GM21529 (cell line): ENCODE measurements around the gene TAOK1.
A peak's percentile ranks its signal among the peaks of the same experiment; 100 is the strongest.
"Not testable (repeated sequence)": the region's sequence is repeated elsewhere in the genome, so short reads cannot be mapped to it uniquely, and the experiment has no call there.

Source experiments
- ATAC-seq: cut with Tn5 transposase; IDR thresholded peaks from one replicate; pipeline ENCODE4 v1.9.1; 2021; ENCODE audit not compliant: unreplicated experiment

Gene TAOK1

DNA sequence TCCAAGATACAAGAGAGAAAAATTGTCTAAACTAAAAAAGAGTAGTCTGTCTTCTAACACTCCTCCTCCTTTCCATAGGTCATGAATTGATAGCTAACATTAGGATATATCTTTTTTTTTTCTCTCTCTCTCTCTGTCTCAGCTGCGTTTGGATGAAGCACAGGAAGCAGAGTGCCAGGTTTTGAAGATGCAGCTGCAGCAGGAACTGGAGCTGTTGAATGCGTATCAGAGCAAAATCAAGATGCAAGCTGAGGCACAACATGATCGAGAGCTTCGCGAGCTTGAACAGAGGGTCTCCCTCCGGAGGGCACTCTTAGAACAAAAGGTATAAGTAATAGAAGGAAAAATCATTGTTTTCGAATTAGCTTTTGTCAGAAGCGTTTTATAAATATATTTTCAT, 143.8 kb downstream of the TAOK1 start:
- ATAC-seq = no peak

DNA sequence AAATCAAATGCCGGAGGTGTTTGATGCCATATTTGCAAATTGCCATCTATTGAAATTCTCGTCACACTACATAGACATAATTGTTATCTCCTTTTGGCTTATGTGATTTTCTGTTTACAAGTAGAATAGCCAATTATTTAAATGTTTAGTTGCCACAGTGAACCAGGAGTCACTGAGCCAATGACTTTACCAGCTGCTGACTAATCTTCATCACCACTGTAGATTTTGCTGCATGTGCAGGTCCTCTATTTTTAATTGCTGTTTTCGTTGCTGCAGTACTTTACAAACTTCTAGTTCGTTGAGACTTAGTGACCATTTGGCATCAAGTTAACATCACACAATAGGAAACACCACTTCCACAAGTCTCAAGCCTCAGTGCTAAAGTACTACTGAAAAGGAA, 153.9 kb downstream of the TAOK1 start:
- ATAC-seq = no peak

DNA sequence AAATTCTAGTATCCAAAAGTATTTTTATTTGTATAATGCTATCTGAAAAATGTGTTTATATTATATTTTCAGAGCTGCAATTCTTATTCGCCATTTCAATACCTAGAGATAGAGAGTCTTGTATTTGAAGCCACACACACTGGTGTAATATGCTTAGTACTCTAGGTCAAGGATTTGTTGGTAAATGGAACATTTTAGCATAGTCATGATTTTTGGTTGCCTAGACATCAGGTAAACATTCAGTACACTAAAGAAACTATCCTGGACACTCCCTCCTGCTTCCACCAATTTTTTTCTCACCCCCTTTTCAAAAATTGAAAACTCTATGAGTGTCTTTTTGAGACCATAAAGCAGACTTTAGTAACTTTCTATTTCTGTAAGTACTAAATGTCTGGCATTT, 155.9 kb downstream of the TAOK1 start:
- ATAC-seq = no peak

DNA sequence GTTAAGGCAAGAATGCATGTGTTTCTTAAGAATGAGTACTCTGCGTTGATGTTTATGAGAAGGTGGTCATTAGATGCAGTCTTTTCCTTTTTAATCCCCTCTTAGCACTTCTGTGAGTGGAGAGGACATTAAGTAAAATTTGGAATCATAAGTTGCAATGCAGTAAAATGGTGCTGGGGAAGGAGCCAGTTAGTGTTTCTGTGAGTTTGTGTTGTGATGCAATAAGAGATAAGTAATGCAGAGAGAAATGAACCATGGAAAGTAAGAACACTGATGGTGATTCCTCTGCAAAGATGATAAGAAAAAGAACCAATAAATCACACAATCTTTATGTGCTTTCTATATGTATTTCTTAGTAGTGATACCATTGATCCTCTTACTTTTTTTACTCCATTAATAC, 156.7 kb downstream of the TAOK1 start:
- no peak for ATAC-seq

DNA sequence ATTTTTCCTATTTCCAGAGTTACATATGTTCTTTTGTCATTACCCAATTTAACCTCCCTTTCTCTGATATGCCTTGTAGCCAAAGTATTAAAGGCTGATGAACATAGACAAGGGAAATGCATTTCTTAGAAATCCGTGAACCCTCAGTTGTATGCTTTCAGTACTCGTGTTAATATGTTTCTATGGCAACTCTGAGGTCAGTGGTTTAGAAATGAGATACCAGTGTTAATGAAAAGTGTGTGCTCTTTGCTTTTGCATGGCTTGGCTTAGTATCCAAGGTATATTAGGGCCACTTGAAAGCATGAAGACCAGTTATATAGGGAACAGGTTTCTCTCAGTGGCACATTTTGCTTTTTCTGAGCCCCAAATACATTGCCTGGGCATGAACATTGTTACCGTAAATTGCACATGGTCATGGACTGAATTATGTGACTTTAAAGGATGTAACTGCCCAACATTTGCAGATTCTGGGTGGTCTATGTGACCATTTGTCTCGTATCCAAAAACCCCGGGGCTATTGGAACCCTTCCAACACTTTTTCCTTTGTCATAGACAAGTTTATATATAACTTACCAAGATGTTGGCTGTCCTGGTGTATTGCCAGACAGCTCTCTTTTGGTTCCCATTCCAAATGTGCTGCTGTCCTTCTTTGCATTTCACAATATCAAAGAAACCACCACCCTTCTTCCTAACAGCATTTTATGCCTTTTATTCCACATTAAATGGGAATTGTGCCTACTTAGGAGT, 159.2 kb downstream of the TAOK1 start:
- ATAC-seq = no peak

DNA sequence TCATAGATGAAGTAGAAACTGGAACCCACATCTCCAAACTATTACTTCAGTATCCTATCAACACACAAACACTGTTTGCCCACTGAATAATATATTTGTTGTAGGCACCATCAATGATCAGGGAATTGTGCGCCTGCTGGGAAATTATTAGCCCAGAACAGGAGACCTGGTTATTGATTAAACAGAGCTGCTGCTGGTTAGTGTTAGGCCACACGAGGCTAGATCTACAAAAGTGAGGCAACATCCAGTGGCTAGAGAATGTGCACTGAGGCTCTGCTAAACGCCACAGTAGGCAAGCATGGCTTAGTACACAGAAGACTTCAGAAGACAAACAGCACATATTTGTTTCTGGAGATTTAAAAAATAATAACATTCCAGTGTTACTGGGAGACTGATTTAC, 165.7 kb downstream of the TAOK1 start:
- no peak for ATAC-seq

DNA sequence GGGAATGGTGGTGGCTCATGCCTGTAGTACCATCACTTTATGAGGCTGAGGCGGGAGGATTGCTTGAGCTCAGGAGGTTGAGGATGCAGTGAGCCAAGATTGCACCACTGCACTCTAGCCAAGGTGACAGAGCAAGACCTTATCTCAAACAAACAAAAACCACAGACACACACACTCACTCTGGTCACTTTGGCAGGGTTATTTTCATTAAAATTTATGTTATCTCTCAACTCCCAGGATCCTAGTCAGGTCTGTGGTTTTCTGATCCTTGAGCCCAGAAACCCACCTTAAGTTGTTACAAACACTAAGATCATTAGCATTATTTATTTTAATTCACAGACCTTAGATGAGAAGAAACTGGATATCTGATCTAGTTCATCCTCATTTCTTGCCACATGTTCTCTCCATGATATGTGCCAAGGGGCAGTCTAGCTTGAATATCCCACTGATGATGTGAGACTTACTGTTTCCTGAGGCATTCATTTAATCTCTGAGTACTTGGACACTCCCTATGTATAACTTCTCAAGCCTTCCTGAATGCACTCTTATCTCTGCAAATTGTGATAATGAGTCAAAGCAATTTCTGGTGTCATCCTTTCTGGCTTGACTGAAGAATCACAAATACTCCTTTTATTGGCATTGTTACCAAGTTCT, 167.0 kb downstream of the TAOK1 start:
- ATAC-seq = no peak

DNA sequence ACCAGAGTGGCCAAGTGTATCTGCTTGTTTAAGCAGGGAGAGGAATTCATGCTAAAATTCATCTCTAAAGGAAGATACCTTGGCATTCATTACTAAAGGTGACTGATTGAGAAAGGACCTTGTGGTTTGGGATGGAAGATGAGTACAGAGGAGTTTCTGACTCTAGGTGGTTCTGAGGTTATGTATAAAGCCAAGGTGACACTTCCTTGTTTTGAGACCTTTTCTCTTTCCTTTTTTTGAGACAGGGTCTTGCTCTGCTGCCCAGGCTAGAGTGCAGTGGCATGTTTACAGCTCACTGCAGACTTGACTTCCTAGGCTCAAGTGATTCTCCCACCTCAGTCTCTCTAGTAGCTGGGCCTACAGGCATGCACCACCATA, 167.6 kb downstream of the TAOK1 start:
- no peak for ATAC-seq

DNA sequence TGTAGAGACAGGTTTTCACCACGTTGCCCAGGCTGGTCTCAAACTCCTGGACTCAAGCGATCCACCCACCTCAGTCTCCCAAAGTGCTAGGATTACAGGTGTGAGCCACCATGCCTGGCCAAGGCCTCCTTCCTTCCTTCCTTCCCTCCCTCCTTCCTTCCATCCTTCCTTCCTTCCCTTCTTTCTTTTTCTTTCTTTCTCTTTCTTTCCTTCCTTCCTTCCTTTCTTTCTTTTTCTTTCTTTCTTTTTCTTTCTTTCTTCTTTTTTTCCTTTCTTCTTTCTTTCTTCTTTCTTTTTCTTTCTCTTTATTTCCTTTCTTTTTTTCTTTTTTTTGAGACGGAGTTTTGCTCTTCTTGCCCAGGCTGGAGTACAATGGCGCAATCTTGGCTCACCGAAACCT, 168.0 kb downstream of the TAOK1 start:
- ATAC-seq = not testable (repeated sequence)

DNA sequence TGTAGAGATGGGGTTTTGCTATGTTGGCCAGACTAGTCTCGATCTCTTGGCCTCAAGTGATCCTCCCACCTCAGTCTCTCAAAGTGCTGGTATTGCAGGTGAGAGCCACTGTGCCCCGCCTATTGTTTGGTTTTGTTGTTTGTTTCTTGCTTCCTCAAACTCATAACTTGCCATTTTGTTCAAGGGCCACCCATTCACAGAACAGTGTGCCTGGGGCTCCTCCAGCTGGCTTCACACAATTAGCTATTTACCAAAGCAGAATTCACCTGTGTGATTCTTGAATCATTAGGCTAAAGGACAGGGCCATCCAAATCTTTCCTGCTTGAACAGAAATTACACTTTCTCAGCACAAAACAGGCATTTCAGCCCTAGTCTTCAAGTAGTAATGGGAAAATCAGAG, 169.5 kb downstream of the TAOK1 start:
- no peak for ATAC-seq

DNA sequence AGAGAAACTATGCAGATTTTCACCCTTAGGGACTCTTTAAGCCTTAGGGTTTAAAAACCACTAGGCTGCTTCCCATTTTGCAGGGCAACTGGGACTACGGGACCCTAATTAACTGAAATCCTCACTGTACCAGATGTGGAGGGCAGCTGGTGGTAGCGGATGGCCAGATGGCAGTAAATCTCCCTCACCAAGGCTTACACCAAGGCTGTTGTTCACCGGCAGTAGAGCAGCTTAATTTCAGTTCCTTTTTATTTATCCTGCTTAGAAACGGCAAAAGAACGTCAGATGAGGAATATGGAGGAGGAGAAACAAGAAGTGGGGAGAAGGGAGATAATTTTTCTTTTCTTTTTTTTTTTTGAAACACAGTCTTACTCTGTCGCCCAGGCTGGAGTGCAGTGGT, 170.2 kb downstream of the TAOK1 start:
- no peak for ATAC-seq

DNA sequence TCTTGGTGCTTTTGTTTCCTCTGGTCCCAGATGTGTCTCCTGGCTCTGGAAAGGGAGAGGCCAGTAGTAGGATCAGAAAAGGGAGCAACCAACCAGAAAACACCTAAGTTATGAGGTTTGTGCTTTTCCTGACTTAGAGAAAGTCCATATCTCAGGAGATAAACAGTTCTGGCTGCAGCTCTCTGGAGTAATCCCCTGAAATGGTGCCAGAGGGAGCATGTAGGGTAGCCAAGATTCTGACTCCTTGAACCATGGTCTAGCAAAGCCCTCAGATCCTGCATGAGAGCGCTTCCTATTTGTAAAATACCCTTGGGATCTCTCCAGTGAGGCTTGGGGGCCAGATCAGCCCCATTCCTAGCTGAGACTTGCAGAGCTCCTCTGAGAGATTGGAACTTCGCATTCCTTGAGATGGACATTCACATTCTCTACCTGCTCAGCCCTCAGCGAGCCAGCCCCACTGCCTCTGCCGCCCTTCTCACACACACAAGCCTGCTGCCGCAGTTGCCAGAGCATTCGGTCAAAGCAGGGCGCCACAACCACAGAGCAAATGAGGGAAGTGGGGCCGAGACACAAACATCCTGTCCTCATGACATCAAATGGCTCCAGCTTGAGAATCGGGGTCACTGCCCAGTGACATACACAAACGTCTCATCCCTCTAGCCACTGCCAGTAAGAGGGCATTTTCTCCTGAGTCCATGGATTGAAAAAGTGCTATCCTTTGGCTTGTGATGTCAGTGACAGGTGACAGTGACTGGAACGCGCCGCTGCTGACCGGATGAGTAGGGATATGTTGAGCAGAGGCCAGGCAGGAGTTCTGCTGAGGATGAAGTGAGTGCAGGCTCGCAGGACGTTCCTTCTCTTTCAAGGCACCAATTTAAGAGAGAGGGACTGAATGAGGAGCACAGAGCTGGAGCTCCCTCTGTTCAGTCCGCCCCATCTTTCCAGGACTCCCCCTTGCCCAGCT, 171.7 kb downstream of the TAOK1 start:
- no peak for ATAC-seq

DNA sequence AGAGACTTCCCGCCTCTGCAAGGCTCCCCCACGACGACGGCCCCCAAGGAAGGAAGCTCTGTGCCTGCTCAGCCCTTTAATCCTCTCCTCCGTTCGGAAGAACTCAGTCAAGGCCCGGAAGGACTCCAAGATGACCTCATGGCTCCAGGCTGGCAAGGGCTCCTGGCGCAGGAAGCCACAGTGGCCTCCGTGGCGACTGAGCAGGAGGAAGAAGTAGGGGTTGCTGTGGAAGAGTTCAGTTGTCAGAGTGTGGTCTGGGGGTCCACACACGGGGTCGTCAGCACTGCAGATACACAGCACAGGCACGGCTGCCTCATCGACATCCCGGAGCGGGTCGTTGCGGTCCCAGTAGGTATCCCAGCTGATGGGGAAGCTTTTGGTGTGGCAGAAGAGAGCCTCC, 172.5 kb downstream of the TAOK1 start:
- no peak for ATAC-seq

DNA sequence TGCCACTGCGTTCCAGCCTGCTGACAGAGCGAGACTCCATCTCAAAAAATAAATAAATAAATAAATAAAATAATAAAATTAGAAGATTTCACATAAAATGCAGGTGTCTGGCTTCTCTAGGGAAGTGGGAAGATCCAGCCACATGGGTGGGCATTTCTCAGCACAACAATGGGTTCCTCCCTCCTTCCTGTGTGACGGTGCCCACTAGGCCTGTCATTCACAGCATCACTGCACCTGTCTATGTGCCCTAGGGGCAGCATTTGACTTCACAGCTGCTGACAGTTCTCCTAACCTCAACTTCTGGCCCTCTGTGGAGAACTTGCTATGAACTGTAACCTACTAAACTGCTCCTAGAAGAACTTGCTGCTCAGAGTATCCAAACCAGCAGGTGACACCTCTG, 173.7 kb downstream of the TAOK1 start:
- no peak for ATAC-seq

DNA sequence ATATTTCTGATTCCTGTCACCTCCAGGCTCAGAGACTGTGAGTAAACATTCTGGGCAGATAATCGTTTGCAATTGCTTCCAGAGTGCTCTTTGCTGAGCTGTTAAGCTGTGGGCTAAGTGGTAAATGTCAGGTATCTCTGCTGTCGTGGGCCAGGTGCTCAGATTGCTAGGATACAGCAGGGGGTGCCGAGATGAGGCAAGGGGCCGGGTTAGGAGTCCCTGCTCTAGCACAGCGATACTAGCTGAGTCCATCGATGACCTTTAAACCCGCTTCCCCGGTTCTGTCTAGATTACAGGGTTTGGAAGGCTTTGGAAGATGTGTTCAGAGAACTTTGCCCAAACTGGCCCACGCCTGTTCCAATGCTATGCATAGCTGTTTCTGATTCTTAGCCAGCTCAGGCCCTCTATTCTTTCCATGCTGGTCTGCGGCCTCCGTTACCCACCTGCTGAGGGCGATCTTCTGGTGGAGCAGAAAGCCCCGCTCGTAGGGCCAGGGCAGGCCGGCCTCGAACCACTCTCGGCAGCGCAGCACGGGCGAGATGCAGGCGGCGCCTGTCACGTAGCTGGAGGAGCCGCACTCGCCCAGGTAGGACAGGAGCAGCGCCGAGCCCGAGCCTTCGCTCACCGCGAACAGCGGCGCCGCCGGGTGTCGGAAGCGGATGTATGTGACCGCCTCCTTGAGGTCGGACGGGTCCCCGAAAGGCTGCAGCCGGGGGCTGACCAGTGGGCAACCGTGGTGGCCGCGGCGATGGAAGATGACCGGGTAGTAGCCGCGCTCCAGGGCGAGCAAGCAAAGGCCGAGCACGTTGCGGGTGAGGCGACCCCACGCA, 175.7 kb downstream of the TAOK1 start:
- ATAC-seq = peak; percentile 14

DNA sequence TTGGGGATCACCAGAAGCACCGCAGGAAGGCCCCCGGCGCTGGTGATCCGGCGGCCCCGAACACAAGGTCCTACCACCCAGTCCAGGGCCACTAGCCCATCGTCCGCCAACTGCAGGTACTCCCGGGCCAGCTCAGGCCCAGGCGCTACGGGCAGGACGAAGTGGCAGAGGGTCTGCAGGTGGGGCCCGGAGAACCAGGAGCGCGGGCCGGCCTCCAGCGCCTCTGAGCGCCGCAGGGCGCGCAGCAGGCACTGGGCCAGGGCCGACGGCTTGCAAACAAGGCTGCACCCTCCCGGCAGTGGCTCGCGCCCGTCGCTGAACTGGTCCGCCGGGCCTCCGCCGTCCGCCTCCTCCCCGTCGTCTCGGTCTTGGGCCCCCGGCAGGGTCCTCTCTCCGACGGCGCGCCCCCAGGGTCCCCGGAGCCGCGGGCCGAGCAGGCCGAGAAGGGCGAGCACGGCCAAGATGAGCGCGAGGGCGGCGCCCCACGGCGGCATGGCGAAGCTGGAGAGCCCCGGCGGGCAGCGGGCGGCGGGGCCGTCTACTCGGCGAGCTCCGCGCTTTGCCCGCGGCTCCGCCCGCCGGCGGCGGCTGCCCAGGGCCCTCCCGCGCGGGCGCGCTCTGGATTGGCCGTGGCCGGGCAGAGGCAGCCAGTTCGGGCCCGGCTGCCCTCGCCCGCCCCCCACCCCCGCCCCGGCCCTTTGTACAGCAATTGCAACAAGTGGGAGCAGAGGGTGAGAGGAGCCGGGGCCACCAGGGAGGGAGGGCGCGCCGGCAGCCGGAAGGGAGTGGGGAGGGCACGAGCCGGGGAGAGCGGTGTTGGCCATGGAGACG, 176.5 kb downstream of the TAOK1 start, which contains the start of gene ABHD15:
Gene ABHD15, minus strand, starts transcription at position 565 of the 831 bp plus-strand sequence. Its CDS starts 71 bp downstream, at position 494.
- ATAC-seq = peak; percentile 21

DNA sequence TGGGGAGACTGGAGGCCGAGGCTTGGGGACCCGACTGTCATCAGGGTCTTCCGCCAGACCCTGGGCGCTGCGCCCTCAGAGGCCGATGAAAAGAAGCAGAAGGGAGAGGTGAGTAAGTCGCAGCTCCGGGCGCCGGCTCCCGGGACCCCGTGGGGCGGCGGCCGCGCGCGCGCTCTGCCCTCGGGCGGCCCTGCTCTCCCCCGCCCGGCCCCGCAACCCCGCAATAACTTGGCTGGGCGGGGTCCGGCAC, 177.1 kb downstream of the TAOK1 start:
- ATAC-seq = peak; percentile 8

DNA sequence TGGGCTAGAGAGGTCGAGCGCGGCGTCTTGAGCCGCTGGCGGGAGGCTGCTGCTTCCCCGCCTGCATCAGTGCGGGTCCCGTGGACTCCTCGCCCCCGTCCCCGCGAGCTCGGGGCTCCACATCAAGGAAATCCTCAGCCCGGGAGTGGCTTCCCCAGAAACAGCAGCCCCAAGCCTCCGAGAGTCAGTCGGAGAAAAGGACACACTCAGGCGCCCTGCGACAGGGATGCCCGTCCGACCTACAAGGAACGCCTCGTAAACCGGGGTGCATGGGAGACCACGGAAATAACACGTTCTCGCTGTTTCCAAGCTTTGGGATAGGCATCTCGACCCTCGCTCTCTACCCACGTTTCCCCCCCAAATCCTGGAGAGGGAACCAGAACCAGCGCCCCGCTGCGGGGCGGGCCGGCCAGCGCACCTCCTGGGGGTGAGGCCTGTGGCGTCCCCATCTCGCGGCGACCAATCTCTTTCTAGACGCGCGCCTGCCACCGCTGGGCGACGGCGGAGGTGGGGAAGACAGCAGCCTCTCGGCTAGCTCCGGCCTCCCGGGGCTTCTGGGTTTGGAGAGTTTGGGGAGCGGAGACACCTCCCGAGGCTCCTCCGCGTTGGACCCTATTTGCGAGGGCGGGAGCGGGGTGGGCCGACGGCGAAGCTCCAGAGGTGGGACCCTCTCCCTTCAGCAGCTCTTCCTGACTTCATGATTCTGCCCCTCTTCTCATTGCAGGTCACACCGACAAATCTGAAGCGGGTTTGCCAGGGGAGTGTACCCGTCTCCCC, 177.6 kb downstream of the TAOK1 start:
- peak; percentile 44 for ATAC-seq
